ENCODE data around the gene KDM3A.

DNA sequence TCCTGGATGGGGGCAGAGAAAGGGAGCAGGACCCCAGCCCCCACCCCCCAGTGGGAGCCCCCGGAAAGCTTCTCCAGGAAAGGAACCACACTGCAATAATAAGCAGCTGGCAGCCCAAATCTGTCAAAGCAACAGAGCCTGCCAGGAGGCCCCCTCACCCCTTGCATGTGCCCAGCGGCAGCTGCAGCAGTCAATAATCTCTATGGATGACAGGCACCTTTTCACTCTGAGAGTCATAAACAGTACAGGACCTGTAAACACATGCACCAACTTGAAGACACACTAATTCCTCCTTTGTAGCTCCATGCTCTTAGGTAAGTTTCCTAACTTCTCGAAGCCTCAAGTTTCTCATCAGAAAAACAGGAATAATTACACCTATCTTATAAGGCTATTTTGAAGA, 26.2 kb upstream of the KDM3A start:
- TF ChIP-seq CTCF (IDR thresholded peaks at IDR 0.05; ENCODE audit: insufficient read depth, low read depth, low read length) (no peak), EZH2 (IDR thresholded peaks at IDR 0.05; ENCODE audit: insufficient read depth, low read length) (no peak)

All from astrocyte (in vitro differentiated cells and primary cell).